GM12878 (cell line): Measurements from ENCODE around the gene POLN. TPM values are rescaled to one million over a fixed set of nuclear protein-coding genes. Genes with fewer than 3 reads are reported as not detected.

Source experiments
- ATAC-seq: fragments of 200-7000 bp; cut with Tn5 transposase; 3 replicates; pipeline ENCODE4 v1.9.1; 2020; ENCODE audit warnings: mild to moderate bottlenecking, moderate library complexity
- BruUV-seq: library from RNA; stranded (reverse); fragments of 400-500 nt; replicated peaks from 2 replicates; lab custom pipeline; 2021; lab: Mats Ljungman, UMichigan
- CTCF ChIA-PET: fragments of 300-600 bp; sonication (Branson Sonifier 250); formaldehyde crosslinking; extraction: SDS; loops from one replicate; lab custom pipeline; 2021; ENCODE audit warnings: inconsistent platforms; lab: Yijun Ruan, JAX
- POLR2A ChIA-PET: fragments of 350-600 bp; formaldehyde crosslinking; extraction: SDS; loops from one replicate; lab custom pipeline; 2021; ENCODE audit warnings: inconsistent platforms; lab: Charles Lee
- RAD21 ChIA-PET: fragments of 300-600 bp; sonication (Branson Sonifier 250); formaldehyde crosslinking; loops from one replicate; lab custom pipeline; 2023; ENCODE audit warnings: antibody characterized with exemption; ENCODE audit not compliant: unreplicated experiment; lab: Charles Lee
- SMC1A ChIA-PET: fragments of 300-600 bp; sonication (Branson Sonifier 250); formaldehyde crosslinking; loops from one replicate; lab custom pipeline; 2023; ENCODE audit not compliant: unreplicated experiment, uncharacterized antibody; lab: Charles Lee
- DNase-seq: peaks from one replicate; pipeline ENCODE4 v3.0.0-alpha.2; 2011; ENCODE audit warnings: low read depth, low spot score
- FAIRE-seq: peaks from 3 replicates; lab custom pipeline; 2011; peaks lifted over from hg19 to GRCh38; lab: Jason Lieb, UNC
- H2AFZ ChIP-seq: 2 replicates; pipeline ENCODE4 v1.6.0; 2011; ENCODE audit warnings: low read depth, low read length, control low read depth; ENCODE audit not compliant: control insufficient read depth
- H3K27ac ChIP-seq: 2 replicates; pipeline ENCODE4 v1.5.1; 2011; ENCODE audit warnings: control low read depth; ENCODE audit not compliant: control insufficient read depth, insufficient read depth
- H3K27me3 ChIP-seq, 2 experiments: replicated peaks in 1 of 2; 2 replicates each; pipeline versions ENCODE4 v1.6.0 to v1.6.1; 2011; ENCODE audit warnings: low read length in 1 of 2; ENCODE audit not compliant: control insufficient read depth in 2 of 2, insufficient read depth in 2 of 2
- H3K36me3 ChIP-seq, 2 experiments: 2 replicates each; pipeline ENCODE4 v1.5.1; 2011; ENCODE audit warnings: low read length in 1 of 2; ENCODE audit not compliant: control insufficient read depth in 2 of 2, insufficient read depth in 2 of 2
- H3K4me1 ChIP-seq: 2 replicates; pipeline ENCODE4 v1.6.1; 2011; ENCODE audit warnings: mild to moderate bottlenecking, low read length, moderate library complexity, mixed read lengths; ENCODE audit not compliant: control insufficient read depth, insufficient read depth
- H3K4me2 ChIP-seq: 2 replicates; pipeline ENCODE4 v1.6.0; 2011; ENCODE audit warnings: control low read depth; ENCODE audit not compliant: control insufficient read depth, insufficient read depth
- H3K4me3 ChIP-seq: fragments of 200-600 bp; sonication (generic); 2 replicates; pipeline ENCODE4 v1.5.1; 2016
- H3K79me2 ChIP-seq: 2 replicates; pipeline ENCODE4 v1.6.0; 2011; ENCODE audit warnings: low read length; ENCODE audit not compliant: control insufficient read depth, insufficient read depth
- H3K9ac ChIP-seq: 2 replicates; pipeline ENCODE4 v1.8.0; 2011; ENCODE audit warnings: low read length, control low read depth, mixed read lengths; ENCODE audit not compliant: control insufficient read depth, insufficient read depth
- H3K9me3 ChIP-seq: replicated peaks from 3 replicates; pipeline ENCODE4 v1.5.1; 2011; ENCODE audit warnings: mild to moderate bottlenecking, low read length; ENCODE audit not compliant: control insufficient read depth, insufficient read depth
- H4K20me1 ChIP-seq: 2 replicates; pipeline ENCODE4 v1.6.0; 2011; ENCODE audit not compliant: control insufficient read depth, insufficient read depth
- FOXM1 ChIP-seq: IDR thresholded peaks from 2 replicates; pipeline ENCODE4 v1.6.1; 2012; ENCODE audit warnings: low read depth, mild to moderate bottlenecking, inconsistent platforms, low read length, moderate library complexity
- POLR2AphosphoS5 ChIP-seq: IDR thresholded peaks from 2 replicates; pipeline ENCODE4 v1.6.1; 2011; ENCODE audit warnings: mild to moderate bottlenecking, low read length, inconsistent platforms
- ZBTB4 ChIP-seq: fragments of 450-650 bp; formaldehyde crosslinking; IDR thresholded peaks from 2 replicates; pipeline ENCODE4 v1.4.0; 2022; ENCODE audit warnings: mild to moderate bottlenecking, moderate library complexity
- WGBS: methylation state at CpG from one replicate; pipeline ENCODE4 v1.1.6; 2016; ENCODE audit warnings: low lambda C conversion rate; ENCODE audit not compliant: insufficient replicate concordance, insufficient coverage; ENCODE audit errors: missing lambda C conversion rate; 5-methylcytosine and 5-hydroxymethylcytosine counted together
- in situ Hi-C: fragments of 300-500 bp; cut with MboI; formaldehyde crosslinking; loops from 9 replicates; pipeline ENCODE4 v1.14.3; 2018; ENCODE audit warnings: mixed read lengths
- intact Hi-C: fragments of 100-400 bp; cut with micrococcal nuclease; formaldehyde crosslinking; loops from one replicate; pipeline ENCODE4 v1.14.2; 2022; ENCODE audit not compliant: unreplicated experiment
- polyA plus RNA-seq, 11 experiments: library from polyadenylated mRNA; depleted of rRNA in 4 of 11; unstranded in 6 of 11; stranded (reverse) in 5 of 11; fragments of >200 nt; fragmentation: Nextera tagmentation in 4 of 11; fragmentation: Illumina TruSeq in 1 of 11; extraction: Ambion mirVana in 4 of 11; extraction: Trizol in 1 of 11; gene quantifications; 1 replicate in 1 of 11; 2 replicates in 10 of 11; pipeline versions ENCODE4 v1.2.1 to v1.2.3, GENCODE V29; 2011 to 2016; ENCODE audit warnings: inconsistent platforms in 2 of 11, missing spikeins in 2 of 11, low read depth in 1 of 11
- total RNA-seq, 4 experiments: library from RNA; depleted of rRNA in 3 of 4; stranded (reverse); fragments of >200 nt in 3 of 4; fragmentation: Illumina TruSeq in 1 of 4; extraction: Trizol in 1 of 4; gene quantifications; 2 replicates each; pipeline versions ENCODE4 v1.2.1 to v1.2.3, GENCODE V29; 2013 to 2021

Gene POLN
- total and polyA plus RNA-seq, 10 of the 15 experiments (the other 5 are each of a cell fraction or from before 2014, with no cell fraction given), result 0.09 to 2.0 (median 0.95) TPM; not detected in 1

DNA sequence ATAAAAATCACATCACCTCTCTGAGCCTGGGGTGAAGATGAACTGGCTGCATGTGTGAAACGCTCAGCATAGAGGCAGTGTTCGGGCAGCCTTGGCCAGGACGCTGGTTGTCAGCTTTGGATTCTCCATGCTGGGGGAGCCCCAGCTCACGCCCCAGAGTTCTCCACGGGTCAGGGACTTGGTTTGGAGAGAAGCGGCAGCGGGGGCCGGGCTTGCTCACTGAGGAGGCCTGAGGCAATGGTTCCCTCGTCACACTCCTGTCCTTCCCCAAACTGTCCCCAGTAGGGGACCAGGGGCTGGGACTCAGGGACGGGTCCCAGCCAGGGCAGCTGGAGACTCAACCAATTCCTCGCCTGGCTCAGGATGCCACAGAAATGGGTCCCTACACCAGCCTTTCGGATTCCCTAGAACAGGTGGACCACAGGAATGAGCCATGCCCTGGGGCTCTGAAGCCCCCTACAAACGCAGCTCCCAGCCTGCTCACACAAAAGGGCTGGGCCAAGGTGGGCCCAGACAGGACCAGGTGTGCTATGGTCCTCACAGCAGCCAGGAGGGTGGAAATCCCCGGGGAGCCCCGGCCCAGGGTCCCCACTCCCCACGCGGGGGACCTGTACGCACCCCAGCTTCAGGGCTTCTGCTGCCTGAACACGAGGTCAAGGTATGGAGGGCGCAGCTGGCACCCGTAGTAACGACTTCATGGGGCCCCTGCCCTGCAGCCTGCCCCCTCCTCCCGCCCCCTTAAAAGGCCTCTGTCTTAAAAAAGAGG lies 18.6 kb upstream of the POLN start:
- CTCF ChIA-PET, result no interaction called here
- 62% methylated on average over 23 of the region's 23 CpGs for WGBS
- H3K9ac ChIP-seq, result peak overlapping the region; percentile 73
- no peak for FAIRE-seq
- TSS peak; percentile 61 for BruUV-seq
- RAD21 ChIA-PET, result no interaction called here
- DNase-seq, result no peak
- H3K79me2 ChIP-seq, result peaks cover 10% of the 10 kb centered on the region
- H4K20me1 ChIP-seq, result no peaks in the 10 kb centered on the region; the same call in 1 of the 2 replicates
- no peaks in the 10 kb centered on the region; the same call in 1 of the 2 replicates for H3K4me1 ChIP-seq
- H3K27ac ChIP-seq, result no peak overlapping the region; the same call in 1 of the 2 replicates
- SMC1A ChIA-PET, result no interaction called here
- no peaks in the 10 kb centered on the region; a peak in 1 of 4 replicates for H3K36me3 ChIP-seq
- in situ Hi-C loops (no loop called here), intact Hi-C loops (loop anchor here (10.0 kb wide), 1 partner anchor 814 kb away; the partner anchor contains the start of genes HTT and HTT-AS)
- peak overlapping the region; percentile 88 for H3K4me3 ChIP-seq
- POLR2A ChIA-PET, result interaction anchor here (1.3 kb wide), 1 partner anchor 18 kb away, joined by 5 read pairs; the partner anchor contains the start of genes HAUS3 and POLN
- H3K27me3 ChIP-seq, result no peaks in the 10 kb centered on the region
- ATAC-seq, result no peak
- no peak overlapping the region for H2AFZ ChIP-seq
- H3K9me3 ChIP-seq, result no peaks in the 10 kb centered on the region
- TF ChIP-seq ZBTB4 (no peak), POLR2AphosphoS5 (0 out of 2 replicates have a peak, but pooled peaks have one; percentile 8), FOXM1 (no peak)
- H3K4me2 ChIP-seq, result peak overlapping the region; percentile 89
